ENCODE data around the gene IFIT1B. TPM values are rescaled to one million over a fixed set of nuclear protein-coding genes. Genes with fewer than 3 reads are reported as not detected.

The IFIT1B gene
- total and polyA plus RNA-seq, 10 of the 15 experiments (the other 5 are each of a cell fraction or from before 2014, with no cell fraction given), result 0.04 TPM; not detected in 9

DNA sequence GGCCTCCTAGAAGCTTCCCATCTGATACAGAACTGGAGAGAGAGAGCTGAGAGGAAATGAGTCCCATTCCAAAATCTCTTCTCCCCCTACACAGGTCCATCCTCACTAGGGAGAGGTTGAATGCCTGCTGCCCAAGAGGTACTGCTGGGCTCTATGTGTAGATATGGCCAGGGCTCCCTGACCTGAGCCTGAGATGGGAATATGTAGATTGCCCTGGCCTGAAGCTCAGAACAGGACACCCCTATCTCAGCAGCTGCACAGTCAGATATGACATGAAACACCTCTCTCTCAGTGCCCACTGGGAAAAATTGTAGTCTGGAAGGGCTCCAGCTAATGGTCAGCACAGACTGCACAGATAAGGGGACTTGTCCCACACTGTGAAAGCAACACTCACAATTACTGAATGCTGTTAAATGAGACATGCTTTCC is 3.1 kb upstream of the IFIT1B start:
- no peaks in the 10 kb centered on the region for H3K9me3 ChIP-seq (replicated peaks; ENCODE audit: control insufficient read depth, insufficient read depth, low read length)
- DNase-seq (ENCODE audit: low read depth, low spot score) (no peak), ATAC-seq (no peak), FAIRE-seq (no peak)
- H3K4me2 ChIP-seq (ENCODE audit: control insufficient read depth, insufficient read depth), result no peak overlapping the region
- SMC1A ChIA-PET (ENCODE audit: uncharacterized antibody, unreplicated experiment), result no interaction called here
- H3K27ac ChIP-seq (ENCODE audit: control insufficient read depth, insufficient read depth), result no peak overlapping the region
- H2AFZ ChIP-seq (ENCODE audit: control insufficient read depth, low read depth, low read length), result no peak overlapping the region
- intact Hi-C loops (cut with micrococcal nuclease; ENCODE audit: unreplicated experiment), result no loop called here
- TF ChIP-seq SMC3 (IDR thresholded peaks at IDR 0.05; ENCODE audit: borderline replicate concordance, low read length), result no peak
- TF ChIP-seq, protein P1, sequence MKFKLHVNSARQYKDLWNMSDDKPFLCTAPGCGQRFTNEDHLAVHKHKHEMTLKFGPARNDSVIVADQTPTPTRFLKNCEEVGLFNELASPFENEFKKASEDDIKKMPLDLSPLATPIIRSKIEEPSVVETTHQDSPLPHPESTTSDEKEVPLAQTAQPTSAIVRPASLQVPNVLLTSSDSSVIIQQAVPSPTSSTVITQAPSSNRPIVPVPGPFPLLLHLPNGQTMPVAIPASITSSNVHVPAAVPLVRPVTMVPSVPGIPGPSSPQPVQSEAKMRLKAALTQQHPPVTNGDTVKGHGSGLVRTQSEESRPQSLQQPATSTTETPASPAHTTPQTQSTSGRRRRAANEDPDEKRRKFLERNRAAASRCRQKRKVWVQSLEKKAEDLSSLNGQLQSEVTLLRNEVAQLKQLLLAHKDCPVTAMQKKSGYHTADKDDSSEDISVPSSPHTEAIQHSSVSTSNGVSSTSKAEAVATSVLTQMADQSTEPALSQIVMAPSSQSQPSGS (IDR thresholded peaks at IDR 0.05; ENCODE audit: low read length), result no peak
- no peak for TF ChIP-seq TCF3 (IDR thresholded peaks at IDR 0.05; ENCODE audit: borderline replicate concordance, insufficient read depth, low read depth, low read length)
- no peak for TF ChIP-seq TCF12 (IDR thresholded peaks at IDR 0.05; ENCODE audit: low read depth, low read length)
- TF ChIP-seq, protein P2, sequence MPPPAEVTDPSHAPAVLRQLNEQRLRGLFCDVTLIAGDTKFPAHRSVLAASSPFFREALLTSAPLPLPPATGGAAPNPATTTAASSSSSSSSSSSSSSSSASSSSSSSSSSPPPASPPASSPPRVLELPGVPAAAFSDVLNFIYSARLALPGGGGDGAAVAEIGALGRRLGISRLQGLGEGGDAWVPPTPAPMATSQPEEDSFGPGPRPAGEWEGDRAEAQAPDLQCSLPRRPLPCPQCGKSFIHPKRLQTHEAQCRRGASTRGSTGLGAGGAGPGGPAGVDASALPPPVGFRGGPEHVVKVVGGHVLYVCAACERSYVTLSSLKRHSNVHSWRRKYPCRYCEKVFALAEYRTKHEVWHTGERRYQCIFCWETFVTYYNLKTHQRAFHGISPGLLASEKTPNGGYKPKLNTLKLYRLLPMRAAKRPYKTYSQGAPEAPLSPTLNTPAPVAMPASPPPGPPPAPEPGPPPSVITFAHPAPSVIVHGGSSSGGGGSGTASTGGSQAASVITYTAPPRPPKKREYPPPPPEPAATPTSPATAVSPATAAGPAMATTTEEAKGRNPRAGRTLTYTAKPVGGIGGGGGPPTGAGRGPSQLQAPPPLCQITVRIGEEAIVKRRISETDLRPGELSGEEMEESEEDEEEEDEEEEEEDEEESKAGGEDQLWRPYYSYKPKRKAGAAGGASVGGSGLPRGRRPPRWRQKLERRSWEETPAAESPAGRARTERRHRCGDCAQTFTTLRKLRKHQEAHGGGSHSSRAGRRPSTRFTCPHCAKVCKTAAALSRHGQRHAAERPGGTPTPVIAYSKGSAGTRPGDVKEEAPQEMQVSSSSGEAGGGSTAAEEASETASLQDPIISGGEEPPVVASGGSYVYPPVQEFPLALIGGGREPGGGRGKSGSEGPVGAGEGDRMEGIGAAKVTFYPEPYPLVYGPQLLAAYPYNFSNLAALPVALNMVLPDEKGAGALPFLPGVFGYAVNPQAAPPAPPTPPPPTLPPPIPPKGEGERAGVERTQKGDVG (CRISPR knock-in tag; IDR thresholded peaks at IDR 0.05), result no peak
- TF ChIP-seq HDAC6 (IDR thresholded peaks at IDR 0.05; ENCODE audit: unreplicated experiment), result no peak
- TF ChIP-seq CBX3 (IDR thresholded peaks at IDR 0.05; ENCODE audit: borderline replicate concordance, low read depth), result no peak
- BruUV-seq (replicated peaks), result no TSS peak
- POLR2A ChIA-PET, result no interaction called here
- CTCF ChIA-PET, result interaction anchor here (0.8 to 1.0 kb wide), 2 partner anchors 14 to 157 kb away, joined by 3 to 4 read pairs; no protein-coding TSS in a partner anchor
- no peaks in the 10 kb centered on the region for H3K4me1 ChIP-seq (ENCODE audit: control insufficient read depth, insufficient read depth, low read length)
- no peaks in the 10 kb centered on the region for H4K20me1 ChIP-seq (ENCODE audit: control insufficient read depth, insufficient read depth)
- H3K79me2 ChIP-seq (ENCODE audit: control insufficient read depth, insufficient read depth, low read length), result no peaks in the 10 kb centered on the region
- RAD21 ChIA-PET (ENCODE audit: unreplicated experiment), result no interaction called here
- H3K9ac ChIP-seq (ENCODE audit: control insufficient read depth, insufficient read depth, low read length), result no peak overlapping the region
- no peaks in the 10 kb centered on the region for H3K27me3 ChIP-seq (replicated peaks in 1 of 2; ENCODE audit: control insufficient read depth in 2 of 2, insufficient read depth in 2 of 2, low read length in 1 of 2)
- H3K36me3 ChIP-seq (ENCODE audit: control insufficient read depth in 2 of 2, insufficient read depth in 2 of 2, low read length in 1 of 2), result no peaks in the 10 kb centered on the region
- in situ Hi-C loops (cut with MboI), result no loop called here
- no peak overlapping the region for H3K4me3 ChIP-seq
